Activated CD4-positive, alpha-beta T cell treated with anti-CD3 and anti-CD28 coated beads for 1 hour (primary cell): Measurements from ENCODE around the gene OR4C12.
"Not testable (repeated sequence)": the region's sequence is repeated elsewhere in the genome, so short reads cannot be mapped to it uniquely, and the experiment has no call there.

Experiments used
- DNase-seq: peaks from one replicate; pipeline ENCODE4 v3.0.0-alpha.2; 2020

Gene OR4C12

DNA sequence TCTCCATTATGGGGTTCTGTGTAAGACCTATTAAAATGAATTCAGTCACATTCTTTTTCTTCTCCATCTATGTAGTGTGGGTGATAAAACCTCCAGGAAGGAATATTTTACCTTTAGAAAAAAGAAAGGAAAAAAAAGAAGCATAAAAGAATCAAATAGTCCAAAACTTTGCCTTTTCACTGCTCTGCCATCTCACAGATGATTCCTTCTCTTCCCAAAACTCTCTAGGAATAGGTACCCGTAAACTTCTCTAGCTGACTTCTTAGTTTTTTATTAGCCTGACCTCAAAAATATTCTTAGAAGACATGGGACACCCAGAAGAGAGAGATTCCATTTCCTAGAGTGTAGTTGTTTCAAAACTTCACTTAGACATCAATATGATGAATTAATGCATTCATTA lies at the start of gene OR4C12:
Gene OR4C12, minus strand, starts transcription at position 101 of the 400 bp plus-strand sequence. Its CDS starts 34 bp downstream, at position 67.
- not testable (repeated sequence) for DNase-seq

DNA sequence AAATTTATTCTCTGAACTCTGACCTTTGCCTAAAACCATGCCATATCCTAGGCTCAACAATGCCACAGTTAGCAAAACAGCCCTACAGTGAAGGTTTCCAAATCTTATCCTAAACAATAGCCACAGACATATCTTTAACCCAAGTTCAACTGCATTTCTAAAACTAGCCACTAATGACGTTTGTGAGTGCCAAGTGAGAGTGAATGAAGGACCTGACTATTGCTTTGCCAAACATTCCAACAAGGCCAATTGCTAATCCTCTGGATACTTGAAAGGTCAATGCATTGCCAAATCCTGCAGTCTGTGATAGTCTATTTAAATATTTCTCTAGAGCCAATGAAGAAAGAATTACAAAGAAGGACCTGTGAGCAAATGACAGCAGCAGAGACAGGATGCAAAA lies 47.9 kb upstream of the OR4C12 start:
- no peak for DNase-seq

DNA sequence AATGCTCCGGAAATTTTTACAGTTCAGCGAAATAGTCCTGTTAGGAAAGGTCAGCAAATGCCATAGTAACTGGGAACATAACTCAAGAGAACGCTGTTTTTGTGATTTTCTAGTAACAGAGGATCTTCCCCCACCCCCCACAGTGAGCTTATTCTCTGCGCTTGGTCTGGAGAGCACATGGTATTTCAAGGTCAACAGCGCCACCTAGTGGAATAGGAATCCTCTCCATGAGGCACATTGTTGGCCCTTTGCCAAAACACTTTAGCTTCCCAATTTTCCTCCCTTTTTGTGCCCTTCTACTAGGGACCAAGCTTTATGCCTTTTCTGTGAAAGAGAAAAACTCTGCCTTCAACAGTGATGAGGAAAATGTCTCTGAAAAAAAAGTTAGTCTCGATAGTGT lies 13.2 kb upstream of the OR4C12 start:
- no peak for DNase-seq

GRCh38 chr11:49973439-49973838 lies 8.9 kb downstream of the OR4C12 start:
- DNase-seq = not testable (repeated sequence)

DNA sequence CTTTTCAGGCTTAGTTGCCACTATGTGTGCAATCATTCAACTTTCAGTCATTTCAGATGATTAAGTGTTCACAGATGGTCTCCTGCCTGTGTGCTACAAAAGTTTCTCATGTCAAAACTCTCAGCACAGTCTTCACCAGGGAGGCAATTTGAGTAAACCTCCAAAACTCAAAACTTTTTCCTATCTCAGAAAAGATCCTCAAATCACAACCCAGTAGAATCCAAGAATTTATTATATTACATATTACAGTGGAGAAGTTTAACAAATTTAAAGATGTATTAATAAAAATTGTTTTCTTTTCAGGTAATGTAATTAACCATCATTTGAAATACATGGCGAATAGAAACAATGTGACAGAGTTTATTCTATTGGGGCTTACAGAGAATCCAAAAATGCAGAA lies 30.2 kb downstream of the OR4C12 start, which contains the start of gene OR4C13:
Gene OR4C13, plus strand, starts transcription at position 301 of the 400 bp plus-strand sequence. Its CDS starts 32 bp downstream, at position 333.
- DNase-seq = no peak

- not testable (repeated sequence) for DNase-seq
Measured at GRCh38 chr11:49948701-49949100, 33.6 kb downstream of the OR4C12 start.
